ENCODE data around the gene TMEM140.

The TMEM140 gene

DNA sequence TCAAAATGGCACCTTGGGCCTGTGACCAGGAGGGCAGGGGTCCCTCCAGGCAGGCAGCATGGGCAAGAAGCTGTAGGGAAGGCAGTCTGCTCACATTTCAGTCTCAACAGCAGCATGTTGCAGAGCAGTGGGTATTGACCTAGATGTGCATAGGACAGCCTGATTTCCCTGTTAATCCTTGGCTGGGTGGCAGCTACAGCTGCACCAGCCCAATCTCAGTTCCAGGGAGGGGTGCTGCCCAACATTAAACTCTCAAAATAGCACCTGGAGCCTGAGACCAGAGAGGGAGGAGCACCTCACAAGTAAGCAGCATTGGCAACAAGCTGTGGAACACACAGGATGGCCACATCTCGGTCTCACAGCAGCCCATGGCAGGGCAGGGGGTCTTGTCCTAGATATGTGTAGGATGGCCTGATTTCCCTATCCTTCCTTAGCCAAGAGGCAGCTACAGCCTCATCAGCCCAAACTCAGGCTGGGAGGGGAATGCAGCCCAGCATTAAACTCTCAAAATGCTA lies 10.3 kb downstream of the TMEM140 start:
- in situ Hi-C loops (cut with MboI; ENCODE audit: low sequenced_read_pairs) = no loop called here

- in situ Hi-C loops (cut with MboI; ENCODE audit: low sequenced_read_pairs) = no loop called here
Measured at GRCh38 chr7:135158874-135159273, 11.0 kb downstream of the TMEM140 start.

DNA sequence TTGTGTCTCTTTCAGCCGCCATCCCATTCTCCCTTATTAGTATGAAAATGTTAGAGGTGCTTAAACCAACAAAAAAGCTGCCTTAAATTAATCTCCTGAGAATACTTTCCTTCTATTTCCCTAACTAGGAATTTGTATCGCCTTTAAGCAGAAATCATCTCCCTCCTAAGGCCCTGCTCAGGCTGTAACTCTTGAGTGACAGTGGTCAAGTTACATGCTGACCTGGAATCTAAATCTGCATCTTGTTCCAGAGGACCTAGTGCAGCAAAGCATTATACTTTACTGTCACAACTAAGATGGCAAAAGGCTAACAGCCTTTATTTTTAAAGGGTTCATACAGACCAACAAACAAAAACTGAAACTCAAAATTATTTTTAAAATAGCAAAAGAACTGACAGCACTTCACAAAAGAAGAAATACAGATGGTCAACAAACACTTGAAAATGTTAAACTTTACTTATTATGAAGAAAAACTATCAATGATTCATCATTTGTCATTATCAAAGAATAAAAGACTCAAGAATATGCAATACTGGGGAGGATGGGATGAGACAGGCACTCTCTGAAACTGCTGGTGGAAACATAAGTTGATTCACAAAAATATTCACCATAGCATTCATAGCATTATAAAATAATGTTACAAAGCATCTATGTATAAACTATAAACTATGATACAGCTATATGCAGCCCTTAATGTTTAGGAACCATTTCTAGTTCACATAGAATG lies 11.7 kb downstream of the TMEM140 start:
- in situ Hi-C loops (cut with MboI; ENCODE audit: low sequenced_read_pairs) = loop anchor here (10.0 kb wide), 1 partner anchor 175 kb away; the partner anchor contains the start of gene AGBL3

GRCh38 chr7:135160098-135160857 lies 12.4 kb downstream of the TMEM140 start:
- in situ Hi-C loops (cut with MboI; ENCODE audit: low sequenced_read_pairs) = loop anchor here (10.0 kb wide), 1 partner anchor 175 kb away; the partner anchor contains the start of gene AGBL3

DNA sequence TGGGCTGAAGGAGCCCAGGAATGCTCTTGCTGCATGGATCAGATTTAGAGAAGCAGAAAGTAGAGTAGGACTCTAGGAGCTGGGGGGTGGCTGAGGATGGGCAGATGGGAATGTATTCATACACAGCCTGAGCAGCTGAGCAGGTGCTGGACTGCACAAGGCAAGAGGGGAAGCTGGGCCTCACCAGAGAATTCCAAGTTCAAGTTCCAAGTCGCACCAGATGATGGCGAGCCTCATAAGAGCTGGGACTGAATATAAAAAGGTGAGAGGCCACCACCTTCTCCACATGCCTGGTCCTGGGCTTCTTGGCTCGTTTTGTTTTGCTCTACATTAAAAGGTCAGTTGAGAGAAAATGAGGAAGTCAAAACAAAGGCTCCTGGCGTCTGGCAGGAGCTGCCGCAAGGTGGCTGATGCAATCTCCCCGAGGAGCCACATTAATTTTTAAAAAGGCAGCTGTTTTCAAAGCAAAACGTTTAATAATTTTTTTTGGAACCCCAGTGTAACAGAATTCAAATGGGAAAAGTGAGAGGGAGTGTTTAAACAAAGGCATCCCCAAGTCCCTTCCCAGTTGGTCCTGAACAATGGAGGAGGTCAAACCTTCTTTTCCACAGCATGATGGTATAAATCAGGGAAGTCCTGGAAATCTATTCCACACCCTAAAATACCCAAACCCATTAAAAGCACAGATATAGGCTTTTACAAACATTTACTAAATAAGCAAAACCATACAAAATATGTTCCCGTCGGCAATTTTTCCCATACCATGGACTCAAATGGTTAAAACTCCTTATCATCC lies 13.2 kb downstream of the TMEM140 start:
- in situ Hi-C loops (cut with MboI; ENCODE audit: low sequenced_read_pairs) = loop anchor here (10.0 kb wide), 1 partner anchor 176 kb away; the partner anchor contains the start of gene AGBL3

DNA sequence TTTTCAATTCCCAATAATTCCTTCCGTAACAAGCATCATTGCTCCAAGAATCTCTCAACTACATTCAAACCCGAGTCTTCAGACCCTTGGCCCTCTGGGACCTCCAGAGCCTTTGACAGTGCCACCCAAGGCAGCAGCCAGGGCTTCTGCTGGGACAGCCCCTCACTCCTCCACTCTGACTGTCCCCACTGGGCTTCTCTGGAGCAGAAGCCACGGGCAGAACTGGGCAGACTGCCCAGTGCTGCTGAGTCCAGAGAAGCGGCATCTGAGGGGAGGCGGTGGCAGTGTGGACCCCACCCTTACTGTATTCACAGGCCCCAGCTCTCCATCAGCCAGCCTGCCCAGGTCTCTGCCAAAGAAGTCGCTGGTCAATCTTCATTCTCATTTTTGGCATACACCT lies 13.8 kb downstream of the TMEM140 start:
- in situ Hi-C loops (cut with MboI; ENCODE audit: low sequenced_read_pairs) = loop anchor here (10.0 kb wide), 1 partner anchor 177 kb away; the partner anchor contains the start of gene AGBL3

DNA sequence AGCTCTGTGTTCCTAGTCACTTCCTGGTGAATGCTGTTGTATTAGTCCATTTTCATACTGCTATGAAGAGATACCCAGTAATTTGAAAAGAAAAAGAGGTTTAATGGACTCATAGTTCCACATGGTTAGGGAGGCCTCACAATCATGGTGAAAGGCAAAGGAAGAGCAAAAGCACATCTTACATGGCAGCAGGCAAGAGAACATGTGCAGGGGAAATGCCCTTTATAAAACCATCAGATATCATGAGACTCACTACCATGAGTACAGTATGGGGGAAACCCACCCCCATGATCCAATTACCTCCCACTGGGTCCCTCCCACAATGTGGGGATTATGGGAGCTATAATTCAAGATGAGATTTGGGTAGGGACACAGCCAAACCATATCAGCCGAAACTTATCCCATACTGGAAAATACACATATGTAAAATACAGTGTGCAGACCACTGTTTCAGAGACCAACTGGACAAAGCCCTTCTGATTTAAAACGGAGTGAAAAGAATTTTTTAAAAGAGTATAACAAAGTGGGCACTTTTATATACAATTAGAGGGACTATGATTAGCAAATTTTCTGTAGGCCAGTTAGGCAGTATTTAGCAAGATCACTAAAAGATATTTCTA lies 14.6 kb downstream of the TMEM140 start:
- in situ Hi-C loops (cut with MboI; ENCODE audit: low sequenced_read_pairs) = loop anchor here (10.0 kb wide), 1 partner anchor 178 kb away; the partner anchor contains the start of gene AGBL3

DNA sequence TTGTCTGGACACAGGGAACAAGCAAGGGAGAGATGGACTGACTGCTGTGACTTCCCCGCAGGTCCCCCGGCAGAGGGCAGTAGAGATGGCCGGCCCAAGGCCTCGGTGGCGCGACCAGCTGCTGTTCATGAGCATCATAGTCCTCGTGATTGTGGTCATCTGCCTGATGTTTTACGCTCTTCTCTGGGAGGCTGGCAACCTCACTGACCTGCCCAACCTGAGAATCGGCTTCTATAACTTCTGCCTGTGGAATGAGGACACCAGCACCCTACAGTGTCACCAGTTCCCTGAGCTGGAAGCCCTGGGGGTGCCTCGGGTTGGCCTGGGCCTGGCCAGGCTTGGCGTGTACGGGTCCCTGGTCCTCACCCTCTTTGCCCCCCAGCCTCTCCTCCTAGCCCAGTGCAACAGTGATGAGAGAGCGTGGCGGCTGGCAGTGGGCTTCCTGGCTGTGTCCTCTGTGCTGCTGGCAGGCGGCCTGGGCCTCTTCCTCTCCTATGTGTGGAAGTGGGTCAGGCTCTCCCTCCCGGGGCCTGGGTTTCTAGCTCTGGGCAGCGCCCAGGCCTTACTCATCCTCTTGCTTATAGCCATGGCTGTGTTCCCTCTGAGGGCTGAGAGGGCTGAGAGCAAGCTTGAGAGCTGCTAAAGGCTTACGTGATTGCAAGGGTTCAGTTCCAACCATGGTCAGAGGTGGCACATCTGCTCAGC lies 16.6 kb downstream of the TMEM140 start:
- in situ Hi-C loops (cut with MboI; ENCODE audit: low sequenced_read_pairs) = loop anchor here (10.0 kb wide), 1 partner anchor 180 kb away; the partner anchor contains the start of gene AGBL3

DNA sequence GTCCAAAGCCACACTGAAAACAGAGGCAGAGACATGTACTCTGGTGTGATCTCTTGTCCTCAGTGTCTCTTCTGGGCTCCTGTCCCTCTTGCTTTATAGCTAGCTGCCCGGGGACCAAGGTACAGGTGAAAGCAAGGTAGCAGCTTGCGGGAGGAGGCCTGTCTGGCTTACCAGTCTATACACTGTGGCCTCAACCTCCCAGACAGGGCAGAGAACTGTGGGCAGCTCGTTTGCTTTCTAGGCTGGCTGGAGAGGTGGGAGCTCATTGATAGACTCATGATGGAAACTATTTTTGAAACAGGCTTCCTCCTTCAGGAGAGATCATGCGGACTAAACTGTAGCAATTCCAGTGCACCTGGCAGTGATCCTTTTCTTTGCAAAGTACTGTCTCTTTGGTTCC lies 18.0 kb downstream of the TMEM140 start:
- in situ Hi-C loops (cut with MboI; ENCODE audit: low sequenced_read_pairs) = loop anchor here (10.0 kb wide), 1 partner anchor 181 kb away; the partner anchor contains the start of gene AGBL3

DNA sequence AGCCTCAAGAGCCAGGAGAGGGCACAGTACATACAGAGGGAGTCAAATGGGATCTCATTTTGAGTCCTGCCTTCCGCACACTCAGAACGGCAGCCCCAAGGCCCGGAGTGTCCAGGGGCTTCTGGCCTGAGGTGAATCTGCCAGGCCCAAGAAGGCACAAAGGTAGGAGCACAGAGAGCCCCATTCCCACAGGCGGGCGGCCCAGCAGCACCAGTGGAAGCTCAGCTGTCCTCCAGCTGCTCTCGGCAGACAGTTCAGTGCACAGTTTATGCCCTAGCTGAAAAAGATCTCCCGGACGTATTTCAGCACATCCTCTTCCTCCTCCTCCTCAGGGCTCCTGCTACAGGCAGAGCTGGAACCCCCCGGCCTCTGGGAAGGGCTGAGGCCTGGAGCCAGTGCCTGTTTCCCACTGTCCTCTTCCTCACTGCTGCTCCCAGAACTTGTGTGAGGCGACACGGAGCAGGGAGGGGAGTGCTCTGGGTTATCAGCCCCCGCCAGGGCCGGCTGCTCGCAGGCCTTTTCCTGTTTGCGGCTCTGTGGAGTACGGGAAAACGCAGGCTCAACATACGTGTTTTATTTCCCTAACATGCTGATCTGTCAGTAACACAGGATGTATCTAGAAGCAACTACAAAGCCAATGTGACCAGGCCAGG lies 18.6 kb downstream of the TMEM140 start:
- in situ Hi-C loops (cut with MboI; ENCODE audit: low sequenced_read_pairs) = loop anchor here (10.0 kb wide), 1 partner anchor 182 kb away; the partner anchor contains the start of gene AGBL3

- in situ Hi-C loops (cut with MboI; ENCODE audit: low sequenced_read_pairs) = loop anchor here (10.0 kb wide), 1 partner anchor 183 kb away; the partner anchor contains the start of gene AGBL3
Measured at GRCh38 chr7:135167365-135167917, 19.6 kb downstream of the TMEM140 start.

GRCh38 chr7:135168001-135168400 lies 20.1 kb downstream of the TMEM140 start:
- in situ Hi-C loops (cut with MboI; ENCODE audit: low sequenced_read_pairs) = loop anchor here (10.0 kb wide), 1 partner anchor 183 kb away; the partner anchor contains the start of gene AGBL3

- in situ Hi-C loops (cut with MboI; ENCODE audit: low sequenced_read_pairs) = loop anchor here (10.0 kb wide), 1 partner anchor 184 kb away; the partner anchor contains the start of gene AGBL3
Measured at GRCh38 chr7:135168489-135169140, 20.7 kb downstream of the TMEM140 start.

DNA sequence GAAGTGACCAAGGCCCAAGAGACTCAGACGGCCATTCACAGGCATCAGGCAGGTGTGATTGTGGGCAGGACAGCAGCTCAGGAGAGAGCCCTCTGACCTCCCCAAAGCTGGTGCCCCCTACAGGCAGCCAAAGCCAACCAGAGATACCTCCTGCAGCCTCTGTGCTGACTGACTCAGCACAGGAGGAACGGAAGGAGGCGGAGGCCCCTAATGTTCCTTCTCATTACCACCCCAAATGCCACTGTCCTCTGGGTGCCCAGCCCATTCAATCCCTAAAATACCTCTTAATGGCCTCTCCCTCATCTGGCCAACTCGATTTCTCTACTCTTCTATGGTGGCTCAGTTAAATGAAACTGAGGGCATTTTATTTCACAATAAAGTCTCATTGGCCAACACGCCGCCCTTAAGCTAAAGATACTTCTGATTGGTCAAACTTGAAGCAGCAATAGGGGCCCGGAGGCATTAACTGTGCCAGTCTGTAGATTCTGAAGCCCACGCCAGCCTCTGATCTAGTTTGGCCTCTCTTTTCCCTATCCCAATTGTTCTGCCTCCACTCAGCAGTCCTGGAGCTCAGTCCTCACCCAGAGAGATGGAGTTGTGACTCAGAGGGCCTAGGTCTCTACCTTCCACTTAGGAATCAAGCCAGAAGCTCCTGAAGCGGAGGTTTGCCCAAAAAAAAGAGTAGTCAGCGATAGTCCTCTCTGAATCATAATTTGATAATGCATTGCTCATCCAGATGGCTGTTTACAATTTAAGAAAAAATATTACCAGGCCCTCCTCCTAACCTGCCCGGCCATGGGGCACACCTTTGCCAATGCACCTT lies 21.5 kb downstream of the TMEM140 start:
- in situ Hi-C loops (cut with MboI; ENCODE audit: low sequenced_read_pairs) = loop anchor here (10.0 kb wide), 1 partner anchor 185 kb away; the partner anchor contains the start of gene AGBL3

GRCh38 chr7:135169964-135170273 lies 22.0 kb downstream of the TMEM140 start:
- in situ Hi-C loops (cut with MboI; ENCODE audit: low sequenced_read_pairs) = loop anchor here (10.0 kb wide), 1 partner anchor 185 kb away; the partner anchor contains the start of gene AGBL3

DNA sequence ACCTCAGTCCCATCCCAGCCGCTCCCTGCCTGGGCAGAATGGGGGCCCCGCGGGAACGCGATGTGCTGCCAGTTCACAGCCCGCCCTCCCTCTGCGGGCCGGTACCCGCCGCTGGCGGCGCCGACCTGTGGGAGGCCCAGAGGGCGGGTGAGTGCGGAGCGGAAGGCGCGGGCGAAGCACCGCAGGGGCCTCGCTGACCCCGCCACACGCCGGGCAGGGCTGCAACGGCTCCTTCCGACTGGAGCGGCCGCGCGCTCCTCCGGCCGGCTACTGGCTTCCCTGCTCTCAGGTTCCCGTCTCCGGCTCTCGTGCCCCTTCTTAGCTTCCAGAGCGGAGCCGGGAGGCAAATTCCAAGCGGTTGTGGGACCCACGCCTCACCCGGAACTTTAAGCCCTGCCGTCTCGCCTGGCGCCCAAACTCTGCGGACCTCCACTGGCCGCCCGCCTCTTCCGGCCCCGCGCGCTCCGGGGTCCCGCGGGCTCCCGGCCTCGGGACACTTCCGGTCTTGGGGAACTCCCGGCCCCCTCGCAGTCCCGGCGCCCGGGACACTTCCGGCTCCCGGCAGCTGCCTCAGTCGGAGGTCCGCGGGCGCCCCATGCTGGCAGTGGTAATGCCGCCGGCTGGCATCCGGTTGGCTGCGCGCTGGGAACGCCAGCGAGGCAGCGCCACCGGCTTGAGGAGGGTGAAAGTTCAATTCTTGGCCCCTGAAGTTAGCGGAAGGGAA lies 22.6 kb downstream of the TMEM140 start, which contains the start of gene CYREN:
TSS of gene CYREN (minus strand) at position 434 of the 724 bp plus-strand sequence. CDS start 1,785 bp downstream, outside the sequence.
- in situ Hi-C loops (cut with MboI; ENCODE audit: low sequenced_read_pairs) = no loop called here

All from HL-60/S4 treated with phorbol 12-myristate 13-acetate at 8.2 ng/mL for 4 days and 3 days (cell line).